Measurements from ENCODE around the gene GBP2. TPM values are rescaled to one million over a fixed set of nuclear protein-coding genes. Genes with fewer than 3 reads are reported as not detected.
"Not testable (repeated sequence)": the region's sequence is repeated elsewhere in the genome, so short reads cannot be mapped to it uniquely, and the experiment has no call there.

GBP2 gene
- 45.9 TPM for total RNA-seq
- long read RNA-seq, transcript GBP2-201 (11 exons, 2,220 nt): major isoform, 139 of 205 reads
- long read RNA-seq, partial matches to known transcripts: 53 of 205 reads
- long read RNA-seq, other reads (novel, unspliced or antisense): 13 of 205 reads

- DNase-seq (ENCODE audit: low spot score): no peak
Observed at GRCh38 chr1:89125913-89126580, at the start of gene GBP2. Gene GBP2, minus strand, starts transcription at chr1:89126114. Its CDS starts 4,148 bp downstream, at chr1:89121966.

- DNase-seq (ENCODE audit: low spot score): no peak
Observed at GRCh38 chr1:89174491-89174890, 48.6 kb upstream of the GBP2 start.

- no peak for DNase-seq (ENCODE audit: low spot score)
Observed at GRCh38 chr1:89172468-89173143, 46.7 kb upstream of the GBP2 start.

DNA sequence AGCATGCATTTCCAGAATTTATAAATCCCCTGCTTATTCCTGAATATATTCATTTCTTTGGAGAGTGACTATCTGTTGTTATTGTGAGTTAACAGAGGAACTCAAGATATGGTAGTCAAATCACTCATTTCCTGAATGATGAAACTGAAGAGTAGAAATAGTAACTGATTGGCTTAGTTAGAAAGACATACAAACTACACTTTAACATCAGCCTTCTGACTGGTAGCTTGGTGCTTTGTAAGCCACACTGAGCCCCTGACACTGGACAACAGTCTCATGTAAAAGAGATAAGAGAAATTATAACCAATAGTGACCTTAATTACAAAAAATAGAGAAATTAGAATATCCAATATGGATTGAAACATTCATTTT lies 45.1 kb upstream of the GBP2 start:
- no peak for DNase-seq (ENCODE audit: low spot score)

- DNase-seq (ENCODE audit: low spot score): no peak
Observed at GRCh38 chr1:89170170-89171066, 44.5 kb upstream of the GBP2 start.

GRCh38 chr1:89169166-89169565 lies 43.3 kb upstream of the GBP2 start:
- no peak for DNase-seq (ENCODE audit: low spot score)

DNA sequence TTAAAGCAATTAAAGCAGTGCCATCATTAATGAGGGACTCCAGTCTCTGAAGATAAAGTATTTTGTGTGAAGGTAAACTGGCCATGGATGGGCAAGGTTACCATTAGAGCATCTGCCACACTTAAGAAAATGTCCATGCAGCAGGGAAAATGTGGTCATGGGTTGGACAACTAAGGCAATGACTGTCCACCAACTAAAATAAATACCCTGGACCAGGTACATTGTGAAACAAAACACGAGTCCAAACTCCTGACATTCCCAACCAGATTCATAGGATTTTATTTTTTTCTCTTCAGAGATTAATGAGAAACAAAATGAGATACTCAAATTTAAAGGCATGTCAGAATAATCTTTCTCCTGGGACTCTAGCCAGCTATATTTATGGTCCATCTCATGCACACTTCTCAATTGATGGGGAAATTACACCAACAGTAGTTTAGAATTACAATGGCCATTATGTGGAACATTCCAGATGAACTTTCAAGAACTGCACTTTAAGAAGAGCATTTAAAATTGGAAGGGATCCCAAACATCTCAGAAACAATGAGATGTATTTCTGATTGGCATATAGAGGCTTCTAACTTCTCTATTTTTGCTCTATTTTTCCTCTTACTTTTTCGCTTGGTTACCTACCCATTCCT lies 41.8 kb upstream of the GBP2 start:
- no peak for DNase-seq (ENCODE audit: low spot score)

- no peak for DNase-seq (ENCODE audit: low spot score)
Observed at GRCh38 chr1:89166705-89167104, 40.8 kb upstream of the GBP2 start.

DNA sequence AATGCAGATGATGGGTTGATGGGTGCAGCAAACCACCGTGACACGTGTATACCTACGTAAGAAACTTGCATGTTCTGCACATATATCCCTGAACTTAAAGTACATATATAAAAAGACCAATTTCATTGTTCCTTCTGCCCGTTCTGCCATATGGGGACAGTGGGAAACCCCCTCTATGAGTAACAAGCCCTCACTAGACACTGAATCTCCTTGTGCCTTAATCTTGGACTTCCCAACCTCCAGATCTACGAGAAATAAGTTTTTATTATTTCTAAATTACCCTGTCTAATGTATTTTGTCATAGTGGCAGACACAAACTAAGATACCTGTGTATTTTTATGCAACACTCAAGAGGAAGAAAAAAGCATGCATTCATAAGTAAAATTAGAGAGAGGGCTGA lies 39.9 kb upstream of the GBP2 start:
- no peak for DNase-seq (ENCODE audit: low spot score)

DNA sequence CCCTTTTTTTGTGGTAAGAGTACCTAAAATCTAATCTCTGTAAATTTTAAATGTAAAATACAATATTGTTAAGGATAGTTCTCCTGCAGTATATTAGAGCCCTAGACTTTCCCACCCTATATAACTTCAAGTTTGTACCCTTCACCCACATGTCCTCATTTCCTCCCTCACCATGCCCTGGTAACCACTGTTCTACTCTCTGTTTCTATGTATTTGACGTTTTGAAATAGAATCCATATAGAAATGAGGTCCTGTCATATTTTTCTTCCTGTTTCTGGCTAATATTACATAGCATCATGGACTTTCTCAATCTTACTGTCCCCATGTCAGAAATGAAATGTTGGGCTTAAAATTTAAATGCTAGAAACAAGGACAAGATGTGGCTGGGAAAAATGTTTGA lies 25.1 kb upstream of the GBP2 start:
- DNase-seq (ENCODE audit: low spot score): no peak

GRCh38 chr1:89149976-89150375 lies 24.1 kb upstream of the GBP2 start:
- DNase-seq (ENCODE audit: low spot score): no peak

GRCh38 chr1:89149229-89149628 lies 23.3 kb upstream of the GBP2 start:
- DNase-seq (ENCODE audit: low spot score): no peak

DNA sequence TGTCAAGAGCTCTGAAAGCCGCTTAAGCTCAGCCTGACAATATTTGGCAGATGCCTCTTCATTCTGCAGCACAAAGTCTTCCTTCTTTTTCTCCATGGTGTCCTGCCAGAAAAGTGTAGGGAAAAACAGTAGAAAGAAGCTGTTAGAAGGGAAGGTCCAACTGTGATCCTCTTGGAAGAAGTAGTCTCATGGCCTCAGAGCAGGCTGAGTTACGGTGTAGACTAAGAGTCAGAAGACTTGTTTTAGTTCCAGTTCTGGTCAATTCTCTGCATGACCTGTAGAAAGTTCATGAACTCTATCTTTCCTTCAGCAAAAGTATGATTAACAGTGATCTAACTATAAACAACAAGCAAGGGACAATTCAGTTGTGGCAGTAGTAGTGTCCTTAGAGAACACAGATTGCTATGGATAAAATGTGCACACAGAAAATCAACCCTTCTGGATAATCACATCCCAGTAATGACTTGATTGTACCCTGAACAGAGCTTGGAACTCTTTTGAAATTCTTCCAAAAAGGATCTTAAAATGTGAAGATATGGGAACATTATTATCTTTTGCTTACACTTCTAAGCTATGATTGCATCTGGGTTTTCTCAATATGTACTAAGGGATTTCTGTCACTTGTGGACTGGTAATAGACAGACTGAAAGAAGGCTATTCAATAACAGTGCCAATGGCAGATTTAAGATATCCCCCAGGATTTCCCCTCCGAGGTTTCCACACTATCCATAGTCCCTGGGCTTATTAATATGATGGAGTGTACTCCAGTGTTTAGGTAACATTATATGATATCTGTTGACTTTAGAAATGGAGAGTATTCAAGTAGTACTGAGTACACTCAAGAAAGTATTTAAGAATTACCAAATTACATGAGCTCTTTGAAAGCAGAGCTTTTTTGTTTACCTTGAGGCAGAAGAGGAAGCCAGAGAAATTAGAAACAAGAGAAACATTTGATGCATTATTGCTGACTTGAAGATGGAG lies 22.1 kb upstream of the GBP2 start:
- DNase-seq (ENCODE audit: low spot score): no peak

GRCh38 chr1:89146721-89147120 lies 20.8 kb upstream of the GBP2 start:
- DNase-seq (ENCODE audit: low spot score): no peak

DNA sequence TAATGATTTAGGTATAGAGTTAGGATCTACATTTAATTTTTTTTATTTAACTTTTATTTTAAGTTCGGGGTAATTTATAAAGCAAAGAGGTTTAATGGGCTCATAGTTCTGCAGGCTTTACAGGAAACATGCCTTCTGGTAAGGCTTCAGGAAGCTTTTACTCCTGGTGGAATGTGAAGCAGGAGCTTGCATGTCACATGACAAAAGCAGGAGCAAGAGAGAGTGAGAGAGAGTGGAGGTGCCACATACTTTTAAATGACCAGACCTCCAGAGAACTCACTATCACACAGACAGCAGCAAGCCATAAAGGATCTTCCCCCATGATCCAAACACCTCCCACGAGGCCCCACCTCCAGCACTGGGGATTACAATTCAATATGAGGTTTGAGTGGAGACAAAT lies 17.6 kb upstream of the GBP2 start:
- no peak for DNase-seq (ENCODE audit: low spot score)

GRCh38 chr1:89142160-89142559 lies 16.2 kb upstream of the GBP2 start:
- no peak for DNase-seq (ENCODE audit: low spot score)

DNA sequence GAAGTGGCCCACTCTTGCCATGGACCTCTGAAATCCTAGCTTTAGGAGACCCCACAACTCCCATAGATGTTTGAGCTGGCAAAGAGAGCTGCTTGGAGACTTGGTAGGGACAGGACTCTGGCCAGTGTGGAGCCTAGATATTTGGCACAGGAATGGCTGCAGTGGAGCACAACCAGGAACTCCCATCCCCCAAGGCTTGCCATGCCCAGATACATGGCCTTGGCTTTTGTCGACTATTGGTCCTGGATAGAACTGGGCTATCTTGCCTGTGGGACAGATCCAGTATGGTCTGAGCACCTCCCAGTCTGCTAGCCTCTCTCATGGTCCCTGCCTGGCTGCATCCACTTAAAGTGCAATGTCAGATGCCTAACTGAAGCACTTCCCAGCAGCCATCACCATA lies 7.8 kb upstream of the GBP2 start:
- no peak for DNase-seq (ENCODE audit: low spot score)

DNA sequence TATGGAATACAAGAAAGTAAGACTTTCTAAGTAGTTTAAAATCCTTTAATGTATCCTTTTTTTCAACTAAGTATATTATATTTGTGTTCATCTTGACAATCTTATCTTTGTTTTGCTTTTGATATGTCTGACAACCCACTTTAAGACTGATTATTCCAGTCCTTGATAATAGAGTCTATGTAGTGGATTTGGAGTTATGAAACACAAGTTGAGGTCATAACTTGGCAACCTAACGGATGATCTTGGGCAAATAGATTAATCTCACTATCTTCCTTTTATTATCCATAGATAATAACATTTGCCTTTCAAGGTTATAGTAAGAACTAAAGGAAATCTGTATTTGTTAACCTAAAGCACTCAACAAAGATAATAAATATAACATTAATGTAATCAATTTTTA lies 4.8 kb upstream of the GBP2 start:
- no peak for DNase-seq (ENCODE audit: low spot score)

- DNase-seq (ENCODE audit: low spot score): no peak
Observed at GRCh38 chr1:89129911-89130310, 4.0 kb upstream of the GBP2 start.

- not testable (repeated sequence) for DNase-seq (ENCODE audit: low spot score)
Observed at GRCh38 chr1:89128003-89128458, 2.1 kb upstream of the GBP2 start.
